Measurements from ENCODE around the gene CBL. TPM values are rescaled to one million over a fixed set of nuclear protein-coding genes. Genes with fewer than 3 reads are reported as not detected.

CBL gene
- polyA plus RNA-seq, 4 donors, result 19.9 to 22.8 (median 21.6) TPM

GRCh38 chr11:119262668-119263351, 56.7 kb downstream of the CBL start:
- DNase-seq (ENCODE audit: low read depth in 4 of 4, low spot score in 3 of 4), result no peak

GRCh38 chr11:119263352-119263940, 57.3 kb downstream of the CBL start:
- peak in 1 of 4 donors; percentile 15 for DNase-seq (ENCODE audit: low read depth in 4 of 4, low spot score in 3 of 4)

- DNase-seq (ENCODE audit: low read depth in 4 of 4, low spot score in 3 of 4), result no peak
These were observed 59.9 kb downstream of the CBL start for GRCh38 chr11:119266063-119266462.

- DNase-seq (ENCODE audit: low read depth in 4 of 4, low spot score in 3 of 4), result no peak
These were observed 60.5 kb downstream of the CBL start for GRCh38 chr11:119266517-119267255.

- no peak for DNase-seq (ENCODE audit: low read depth in 4 of 4, low spot score in 3 of 4)
These were observed 61.5 kb downstream of the CBL start for GRCh38 chr11:119267645-119268044.

- DNase-seq (ENCODE audit: low read depth in 4 of 4, low spot score in 3 of 4), result no peak
These were observed 67.6 kb downstream of the CBL start for GRCh38 chr11:119273721-119274120.

GRCh38 chr11:119277660-119278059, 71.5 kb downstream of the CBL start:
- DNase-seq (ENCODE audit: low read depth in 4 of 4, low spot score in 3 of 4), result no peak

GRCh38 chr11:119282495-119282894, 76.4 kb downstream of the CBL start:
- no peak for DNase-seq (ENCODE audit: low read depth in 4 of 4, low spot score in 3 of 4)

GRCh38 chr11:119284344-119285157, 78.4 kb downstream of the CBL start:
- peak in 1 of 4 donors; percentile 22 for DNase-seq (ENCODE audit: low read depth in 4 of 4, low spot score in 3 of 4)

GRCh38 chr11:119285431-119285830, 79.3 kb downstream of the CBL start:
- DNase-seq (ENCODE audit: low read depth in 4 of 4, low spot score in 3 of 4), result no peak

- DNase-seq (ENCODE audit: low read depth in 4 of 4, low spot score in 3 of 4), result no peak
These were observed 82.1 kb downstream of the CBL start for GRCh38 chr11:119288219-119288618.

GRCh38 chr11:119290894-119291497, 84.9 kb downstream of the CBL start:
- no peak for DNase-seq (ENCODE audit: low read depth in 4 of 4, low spot score in 3 of 4)

GRCh38 chr11:119293461-119293860, 87.3 kb downstream of the CBL start:
- no peak for DNase-seq (ENCODE audit: low read depth in 4 of 4, low spot score in 3 of 4)

- DNase-seq (ENCODE audit: low read depth in 4 of 4, low spot score in 3 of 4), result no peak
These were observed 89.0 kb downstream of the CBL start for GRCh38 chr11:119295178-119295577.

GRCh38 chr11:119297938-119298337, 91.8 kb downstream of the CBL start:
- no peak for DNase-seq (ENCODE audit: low read depth in 4 of 4, low spot score in 3 of 4)

GRCh38 chr11:119298726-119299125, 92.6 kb downstream of the CBL start:
- DNase-seq (ENCODE audit: low read depth in 4 of 4, low spot score in 3 of 4), result no peak

GRCh38 chr11:119299416-119299815, 93.3 kb downstream of the CBL start:
- DNase-seq (ENCODE audit: low read depth in 4 of 4, low spot score in 3 of 4), result no peak

- no peak for DNase-seq (ENCODE audit: low read depth in 4 of 4, low spot score in 3 of 4)
These were observed 94.2 kb downstream of the CBL start for GRCh38 chr11:119300198-119300964.

GRCh38 chr11:119303227-119303718, 97.1 kb downstream of the CBL start:
- DNase-seq (ENCODE audit: low read depth in 4 of 4, low spot score in 3 of 4), result no peak

Measured in right renal pelvis (tissue), 4 donors.